ENCODE results near the gene CGB8. TPM values are rescaled to one million over a fixed set of nuclear protein-coding genes. Genes with fewer than 3 reads are reported as not detected.

Gene CGB8
- total RNA-seq, 1 donor from 2014 or later = not detected

- DNase-seq (ENCODE audit: missing footprints) (no peak), ATAC-seq (peak; percentile 57)
- intact Hi-C loops (cut with DNase I) = loop anchor here (5.0 kb wide), 1 partner anchor 69 kb away; the partner anchor contains the start of gene SNRNP70
Observed at GRCh38 chr19:49017666-49018351, 31.1 kb downstream of the CGB8 start.

DNA sequence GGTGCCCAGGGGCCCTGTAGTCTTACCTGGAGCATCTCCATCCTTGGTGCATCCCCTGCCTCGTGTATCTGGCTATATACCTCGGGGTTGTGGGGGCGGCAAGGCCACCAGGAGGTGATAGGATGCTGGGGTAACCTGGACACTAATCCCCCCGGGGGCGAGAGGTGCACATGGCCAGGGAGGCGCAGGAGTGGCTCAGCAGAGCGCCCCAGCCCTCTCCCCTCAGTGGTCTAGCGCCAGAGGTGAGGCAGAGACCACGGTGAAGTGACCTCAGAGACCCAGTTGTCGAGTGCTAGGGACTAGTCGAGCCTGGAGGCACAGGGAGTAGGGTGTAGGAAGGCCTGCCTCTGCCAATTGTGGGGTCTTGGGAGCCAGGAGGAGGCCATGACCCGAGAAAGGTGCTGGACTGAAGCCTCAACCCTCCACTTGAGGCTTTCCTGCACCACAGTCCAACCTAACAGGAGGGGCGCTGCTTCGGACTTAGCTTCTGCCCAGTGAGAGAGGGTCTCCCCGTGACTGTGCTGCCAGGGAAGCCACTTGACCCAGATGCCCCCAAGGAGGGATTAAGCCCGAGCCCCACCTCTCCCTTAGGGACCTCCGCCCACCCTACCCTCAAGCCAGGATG is 31.8 kb downstream of the CGB8 start, which contains the start of gene LHB:
LHB (minus strand) TSS at position 51 of the 625 bp plus-strand sequence; CDS start at position 41, 10 bp downstream.
- ATAC-seq (no peak), DNase-seq (ENCODE audit: missing footprints) (no peak)
- intact Hi-C loops (cut with DNase I) = loop anchor here (5.0 kb wide), 1 partner anchor 70 kb away; the partner anchor contains the start of gene SNRNP70

DNA sequence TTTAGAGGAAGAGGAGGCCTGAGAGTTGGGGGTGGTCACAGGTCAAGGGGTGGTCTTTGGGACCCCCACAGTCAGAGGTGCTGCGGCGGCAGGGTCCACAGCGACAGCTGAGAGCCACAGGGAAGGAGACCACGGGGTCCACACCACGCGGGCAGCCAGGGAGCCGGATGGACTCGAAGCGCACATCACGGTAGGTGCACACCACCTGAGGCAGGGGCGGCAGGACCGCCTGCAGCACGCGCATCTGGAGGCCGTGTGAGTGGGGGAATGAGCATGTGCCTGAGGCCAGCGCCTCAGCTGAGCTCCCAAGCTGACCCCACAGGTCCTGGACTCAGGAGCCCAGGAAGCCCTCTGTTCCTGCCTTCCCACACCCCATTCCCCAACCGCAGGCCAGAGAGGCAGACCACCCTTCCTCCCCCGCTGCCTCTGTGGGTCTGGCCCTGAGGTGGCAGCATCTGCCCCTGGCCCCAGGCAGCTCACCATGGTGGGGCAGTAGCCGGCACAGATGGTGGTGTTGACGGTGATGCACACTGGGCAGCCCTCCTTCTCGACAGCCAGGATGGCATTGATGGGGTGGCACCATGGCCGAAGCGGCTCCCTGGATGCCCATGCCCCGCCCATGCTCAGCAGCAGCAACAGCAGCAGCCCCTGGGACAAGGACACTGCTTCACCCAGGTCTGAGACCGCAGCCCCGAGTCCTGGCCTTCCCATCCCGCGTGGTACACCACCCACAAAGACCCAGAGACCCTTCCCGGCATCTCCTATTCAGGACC is 32.7 kb downstream of the CGB8 start:
- DNase-seq (ENCODE audit: missing footprints) = no peak
- ATAC-seq = no peak
- intact Hi-C loops (cut with DNase I) = loop anchor here (5.0 kb wide), 1 partner anchor 71 kb away; the partner anchor contains the start of gene SNRNP70

DNA sequence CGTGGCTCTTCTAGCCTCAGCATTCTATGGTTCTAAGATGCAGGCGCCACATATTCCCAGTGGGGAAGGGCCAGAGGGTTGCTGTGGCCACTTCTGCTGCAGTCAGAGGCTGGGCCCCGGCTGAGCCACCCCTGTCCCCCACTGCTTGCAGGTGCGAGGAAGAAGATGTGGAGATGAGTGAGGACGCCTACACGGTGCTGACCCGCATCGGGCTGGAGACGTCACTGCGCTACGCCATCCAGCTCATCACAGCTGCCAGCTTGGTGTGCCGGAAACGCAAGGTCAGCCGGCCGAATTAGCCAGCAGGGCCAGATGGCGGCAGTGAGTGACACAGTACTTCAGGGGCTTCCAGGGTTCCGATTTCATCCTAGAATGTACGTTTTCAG is 34.0 kb downstream of the CGB8 start:
- DNase-seq (ENCODE audit: missing footprints) (no peak), ATAC-seq (no peak)
- intact Hi-C loops (cut with DNase I) = loop anchor here (5.0 kb wide), 1 partner anchor 72 kb away; the partner anchor contains the start of gene SNRNP70

DNA sequence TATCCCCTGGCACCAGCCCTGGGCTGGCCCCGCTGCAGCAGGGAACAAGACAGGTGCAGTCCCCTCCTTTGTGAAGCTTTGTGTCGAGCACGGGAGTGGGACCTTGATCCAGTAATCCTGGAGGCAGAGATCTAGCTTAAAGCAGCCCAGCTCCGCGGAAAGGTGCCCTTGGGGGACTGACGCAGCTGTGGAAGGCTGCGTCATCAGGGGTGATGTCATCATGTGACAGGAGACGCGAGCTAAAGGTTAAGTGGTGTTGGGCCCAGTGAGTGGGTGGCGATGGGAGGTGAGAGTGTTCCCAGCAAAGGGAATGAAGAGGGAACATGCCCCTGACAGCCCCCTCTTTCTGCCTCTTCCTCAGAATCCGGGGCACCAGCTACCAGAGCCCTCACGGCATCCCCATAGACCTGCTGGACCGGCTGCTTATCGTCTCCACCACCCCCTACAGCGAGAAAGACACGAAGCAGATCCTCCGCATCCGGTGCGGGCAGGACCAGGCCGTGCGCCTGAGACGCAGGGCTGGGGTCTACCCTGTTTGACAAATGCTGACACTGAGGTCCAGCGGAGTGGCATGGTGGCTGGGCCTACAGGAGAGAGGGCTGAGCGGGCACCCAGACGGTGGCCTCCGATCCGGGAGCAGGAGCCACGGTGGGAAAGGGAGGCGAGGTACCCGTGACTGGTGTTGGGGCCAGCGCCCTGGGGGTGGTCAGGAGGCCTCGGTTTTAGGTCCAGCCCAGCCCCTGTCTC is 34.6 kb downstream of the CGB8 start:
- no peak for ATAC-seq
- no peak for DNase-seq (ENCODE audit: missing footprints)
- intact Hi-C loops (cut with DNase I) = no loop called here

DNA sequence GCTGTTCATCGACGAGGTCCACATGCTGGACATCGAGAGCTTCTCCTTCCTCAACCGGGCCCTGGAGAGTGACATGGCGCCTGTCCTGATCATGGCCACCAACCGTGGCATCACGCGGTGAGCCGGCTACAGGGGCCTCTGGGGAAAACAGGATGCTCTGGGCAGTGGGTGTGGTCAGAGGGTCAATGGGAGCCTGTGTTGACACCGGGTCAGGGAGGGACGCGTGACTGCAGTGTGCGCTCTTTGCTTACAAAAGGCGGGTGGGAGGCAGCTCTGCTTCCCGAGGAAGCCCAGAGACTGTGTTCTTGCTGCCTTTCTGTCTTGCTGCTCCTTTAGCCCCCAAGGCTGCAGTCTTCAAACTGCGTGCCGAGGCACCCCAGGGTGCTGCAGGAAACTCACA is 37.7 kb downstream of the CGB8 start:
- no peak for ATAC-seq
- DNase-seq (ENCODE audit: missing footprints) = no peak
- intact Hi-C loops (cut with DNase I) = no loop called here

GRCh38 chr19:49010453-49010852 is 38.5 kb downstream of the CGB8 start:
- DNase-seq (ENCODE audit: missing footprints) (no peak), ATAC-seq (no peak)
- intact Hi-C loops (cut with DNase I) = no loop called here

DNA sequence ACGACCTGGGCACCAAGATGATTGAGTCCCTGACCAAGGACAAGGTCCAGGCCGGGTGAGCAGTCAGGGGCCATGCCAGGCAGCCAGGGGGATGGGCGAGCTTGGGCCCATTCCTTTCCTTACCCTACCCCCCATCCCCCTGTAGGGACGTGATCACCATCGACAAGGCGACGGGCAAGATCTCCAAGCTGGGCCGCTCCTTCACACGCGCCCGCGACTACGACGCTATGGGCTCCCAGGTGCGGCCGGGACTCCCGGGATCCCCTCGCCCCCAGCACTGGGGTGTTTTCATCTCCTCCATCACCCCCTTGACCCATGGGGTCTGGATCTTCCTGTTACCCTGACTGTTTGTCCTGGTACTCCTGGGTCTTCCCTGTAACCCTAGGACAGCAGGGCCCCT is 39.1 kb downstream of the CGB8 start:
- DNase-seq (ENCODE audit: missing footprints) (no peak), ATAC-seq (no peak)
- intact Hi-C loops (cut with DNase I) = no loop called here

DNA sequence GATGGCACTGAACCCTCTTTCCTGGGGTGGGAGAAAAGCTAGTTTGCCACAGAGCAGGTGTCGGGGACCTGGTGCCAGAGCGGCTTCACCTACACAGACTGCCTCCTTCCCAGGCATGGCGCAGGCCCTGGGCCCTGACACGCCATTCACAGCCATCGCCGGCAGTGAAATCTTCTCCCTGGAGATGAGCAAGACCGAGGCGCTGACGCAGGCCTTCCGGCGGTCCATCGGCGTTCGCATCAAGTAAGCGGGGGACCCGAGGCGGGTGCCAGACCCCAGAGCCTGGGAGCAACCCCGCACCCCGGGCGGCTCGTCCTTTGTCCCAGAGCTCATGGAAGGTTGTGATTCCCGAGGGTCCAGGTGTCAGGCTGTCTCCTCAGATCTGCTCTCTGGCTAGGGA is 42.0 kb downstream of the CGB8 start:
- DNase-seq (ENCODE audit: missing footprints) (no peak), ATAC-seq (no peak)
- intact Hi-C loops (cut with DNase I) = no loop called here

DNA sequence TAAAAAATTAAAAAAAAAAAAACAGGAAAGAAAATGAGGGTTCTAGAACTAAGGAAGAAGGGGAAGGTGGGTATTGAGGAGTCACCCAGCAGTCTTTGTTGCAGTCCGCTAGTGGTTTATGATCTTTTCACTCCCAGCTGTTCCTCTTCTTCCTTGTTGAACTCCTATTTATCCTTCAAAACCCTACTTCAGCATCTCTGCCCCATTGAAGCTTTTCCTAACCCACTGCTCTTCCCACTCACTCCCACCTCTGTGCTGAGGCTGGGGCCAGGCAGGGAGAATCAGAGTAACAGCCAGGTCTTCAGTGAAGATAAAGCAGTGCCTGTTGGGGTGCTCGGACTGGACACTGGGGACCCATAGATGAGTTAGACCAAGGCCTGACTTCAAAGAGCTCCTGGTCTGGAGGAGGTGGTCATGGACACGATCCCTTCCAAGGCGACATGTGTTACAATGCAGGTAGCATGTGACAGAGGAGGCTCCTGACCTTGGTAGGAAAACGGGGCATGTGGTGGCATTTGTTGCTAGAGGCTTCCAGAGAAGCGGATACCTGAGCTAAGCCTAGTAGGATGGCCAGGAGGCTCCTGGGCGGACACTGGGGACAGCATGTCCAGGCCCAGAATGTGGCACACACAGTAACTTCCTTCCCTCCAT is 43.8 kb downstream of the CGB8 start:
- intact Hi-C loops (cut with DNase I) = no loop called here
- no peak for ATAC-seq
- DNase-seq (ENCODE audit: missing footprints) = no peak

DNA sequence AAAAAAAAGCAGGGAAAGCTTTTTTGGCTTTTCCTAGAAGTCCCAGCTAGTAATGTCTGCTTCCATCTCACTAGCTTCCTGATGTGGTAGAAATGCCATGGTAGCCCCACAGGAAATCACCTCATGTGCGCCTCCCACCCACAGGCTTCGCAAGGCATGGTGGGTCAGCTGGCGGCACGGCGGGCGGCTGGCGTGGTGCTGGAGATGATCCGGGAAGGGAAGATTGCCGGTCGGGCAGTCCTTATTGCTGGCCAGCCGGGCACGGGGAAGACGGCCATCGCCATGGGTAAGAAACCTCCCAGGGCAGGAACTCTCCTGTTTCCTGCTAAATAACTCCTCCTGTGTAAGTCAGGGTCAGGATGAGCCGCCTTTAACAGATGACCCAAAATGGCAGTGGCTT is 44.8 kb downstream of the CGB8 start:
- DNase-seq (ENCODE audit: missing footprints) (no peak), ATAC-seq (no peak)
- intact Hi-C loops (cut with DNase I) = no loop called here

- peak; percentile 54 for ATAC-seq
- DNase-seq (ENCODE audit: missing footprints) = no peak
- intact Hi-C loops (cut with DNase I) = no loop called here
Observed at GRCh38 chr19:48999481-49000325, 49.2 kb downstream of the CGB8 start.

DNA sequence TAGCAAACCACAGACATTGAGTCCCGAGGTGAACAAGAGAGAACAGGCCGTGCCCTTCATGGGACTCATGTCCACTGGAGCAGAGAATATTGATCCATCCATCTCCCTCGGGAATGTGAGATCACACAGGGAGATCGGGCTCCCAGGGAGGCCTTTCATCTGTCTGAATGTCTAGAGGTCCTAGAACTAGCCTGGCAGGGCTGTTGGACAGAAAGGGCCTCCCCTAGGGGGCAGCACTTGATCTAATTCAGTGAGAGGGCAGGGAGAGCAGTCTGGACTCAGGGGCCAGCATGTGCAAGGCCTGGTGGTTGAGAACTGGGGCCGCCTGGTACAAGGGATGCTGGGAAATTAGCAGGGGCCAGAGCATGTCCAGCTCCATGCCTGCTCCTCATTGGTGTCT is 50.9 kb downstream of the CGB8 start:
- intact Hi-C loops (cut with DNase I) = no loop called here
- DNase-seq (ENCODE audit: missing footprints) = no peak
- no peak for ATAC-seq

Small RNAs within 50 kb of the gene (microRNA-seq; reads per million reads assigned to microRNA genes)
- gene MIR6798 = not detected

Other genes with a start within 250 kb of the CGB8 start
- 63.2 TPM for gene BCAT2, start 238.1 kb downstream of the CGB8 start, total RNA-seq
- gene HSD17B14, start 212.6 kb downstream of the CGB8 start, total RNA-seq = 1.0 TPM
- gene PLEKHA4, start 180.5 kb downstream of the CGB8 start, total RNA-seq = 23.8 TPM
- gene PPP1R15A, start 176.7 kb downstream of the CGB8 start, total RNA-seq = 64.8 TPM
- gene TULP2, start 150.4 kb downstream of the CGB8 start, total RNA-seq = not detected
- 246 TPM for gene NUCB1, start 148.8 kb downstream of the CGB8 start, total RNA-seq
- not detected for gene DHDH, start 115.4 kb downstream of the CGB8 start, total RNA-seq
- gene BAX, start 94.2 kb downstream of the CGB8 start, total RNA-seq = 22.4 TPM
- 1,007 TPM for gene FTL, start 83.8 kb downstream of the CGB8 start, total RNA-seq
- gene GYS1, start 55.8 kb downstream of the CGB8 start, total RNA-seq = 99.1 TPM
- gene RUVBL2, start 55.2 kb downstream of the CGB8 start, total RNA-seq = 46.8 TPM
- gene LHB, start 32.0 kb downstream of the CGB8 start, total RNA-seq = not detected
- not detected for gene CGB3, start 24.8 kb downstream of the CGB8 start, total RNA-seq
- not detected for gene CGB2, start 17.2 kb downstream of the CGB8 start, total RNA-seq
- gene CGB1, start 12.2 kb downstream of the CGB8 start, total RNA-seq = not detected
- not detected for gene CGB5, start 5.3 kb downstream of the CGB8 start, total RNA-seq
- gene CGB7, start 8.6 kb upstream of the CGB8 start, total RNA-seq = not detected
- not detected for gene NTF4, start 15.7 kb upstream of the CGB8 start, total RNA-seq
- gene KCNA7, start 23.6 kb upstream of the CGB8 start, total RNA-seq = 0.81 TPM
- gene SNRNP70, start 36.3 kb upstream of the CGB8 start, total RNA-seq = 110 TPM
- gene LIN7B, start 65.3 kb upstream of the CGB8 start, total RNA-seq = 21.1 TPM
- 1.8 TPM for gene C19orf73, start 70.0 kb upstream of the CGB8 start, total RNA-seq
- 4.1 TPM for gene PPFIA3, start 70.4 kb upstream of the CGB8 start, total RNA-seq
- gene HRC, start 106.3 kb upstream of the CGB8 start, total RNA-seq = 843 TPM
- gene TRPM4, start 108.7 kb upstream of the CGB8 start, total RNA-seq = 28.5 TPM